ENCODE data around the gene CDC37L1. TPM values are rescaled to one million over a fixed set of nuclear protein-coding genes. Genes with fewer than 3 reads are reported as not detected.

Gene CDC37L1
- total RNA-seq, 3 donors from 2014 or later: 36.4 to 53.4 (median 42.7) TPM

DNA sequence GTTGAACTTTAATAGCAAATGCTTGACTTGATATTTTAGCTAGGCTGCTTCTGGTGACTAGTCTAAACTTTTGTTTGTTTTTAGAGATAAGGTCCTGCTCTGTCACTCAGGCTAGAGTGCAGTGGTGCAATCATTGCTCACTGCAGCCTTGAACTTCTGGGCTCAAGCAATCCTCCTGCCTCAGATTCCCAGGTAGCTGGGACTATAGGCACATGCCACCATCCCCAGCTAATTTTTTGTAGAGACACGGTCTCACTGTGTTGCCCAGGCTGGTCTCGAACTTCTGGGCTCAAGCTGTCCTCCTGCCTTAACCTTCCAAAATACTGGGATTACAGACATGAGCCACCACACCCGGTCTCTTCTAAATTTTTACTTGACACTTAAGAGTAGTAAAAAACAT is 20.7 kb downstream of the CDC37L1 start:
- Histone ChIP-seq H3K9me3 (no peaks in the 10 kb centered on the region), H3K27ac (no peak overlapping the region), H3K4me3 (no peak overlapping the region), H3K4me1 (no peaks in the 10 kb centered on the region), H3K36me3 (peaks cover 3% of the 10 kb centered on the region), H3K27me3 (no peaks in the 10 kb centered on the region)
- DNase-seq (ENCODE audit: low spot score in 2 of 2): no peak
- intact Hi-C loops (cut with DNase I; ENCODE audit: low total_unique reads): no loop called here
- no peak for TF ChIP-seq POLR2AphosphoS5 (IDR thresholded peaks at IDR 0.05)
- TF ChIP-seq, protein P1, sequence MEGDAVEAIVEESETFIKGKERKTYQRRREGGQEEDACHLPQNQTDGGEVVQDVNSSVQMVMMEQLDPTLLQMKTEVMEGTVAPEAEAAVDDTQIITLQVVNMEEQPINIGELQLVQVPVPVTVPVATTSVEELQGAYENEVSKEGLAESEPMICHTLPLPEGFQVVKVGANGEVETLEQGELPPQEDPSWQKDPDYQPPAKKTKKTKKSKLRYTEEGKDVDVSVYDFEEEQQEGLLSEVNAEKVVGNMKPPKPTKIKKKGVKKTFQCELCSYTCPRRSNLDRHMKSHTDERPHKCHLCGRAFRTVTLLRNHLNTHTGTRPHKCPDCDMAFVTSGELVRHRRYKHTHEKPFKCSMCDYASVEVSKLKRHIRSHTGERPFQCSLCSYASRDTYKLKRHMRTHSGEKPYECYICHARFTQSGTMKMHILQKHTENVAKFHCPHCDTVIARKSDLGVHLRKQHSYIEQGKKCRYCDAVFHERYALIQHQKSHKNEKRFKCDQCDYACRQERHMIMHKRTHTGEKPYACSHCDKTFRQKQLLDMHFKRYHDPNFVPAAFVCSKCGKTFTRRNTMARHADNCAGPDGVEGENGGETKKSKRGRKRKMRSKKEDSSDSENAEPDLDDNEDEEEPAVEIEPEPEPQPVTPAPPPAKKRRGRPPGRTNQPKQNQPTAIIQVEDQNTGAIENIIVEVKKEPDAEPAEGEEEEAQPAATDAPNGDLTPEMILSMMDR (IDR thresholded peaks at IDR 0.05): no peak
- TF ChIP-seq POLR2A (IDR thresholded peaks at IDR 0.05): no peak

DNA sequence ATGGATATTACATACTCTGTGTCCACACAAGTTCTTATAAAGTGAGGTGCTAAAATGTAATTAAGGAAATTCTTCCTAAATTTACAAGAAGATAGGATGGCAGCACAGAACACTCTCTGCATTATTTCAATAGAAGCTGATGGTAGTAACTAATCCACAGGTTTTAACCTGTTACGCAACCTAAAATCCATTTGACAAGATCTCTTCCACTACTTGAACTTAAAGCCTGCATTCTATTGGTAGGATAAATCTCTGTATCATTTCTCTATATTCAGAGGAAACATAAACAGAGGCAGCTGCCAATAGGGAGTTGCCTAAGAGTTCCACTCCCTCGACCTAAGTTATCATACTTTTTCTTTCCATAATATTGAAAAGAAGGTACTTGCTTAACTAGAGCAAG is 21.6 kb downstream of the CDC37L1 start:
- no peak overlapping the region for H3K4me3 ChIP-seq
- no peak for DNase-seq (ENCODE audit: low spot score in 2 of 2)
- peaks cover 5% of the 10 kb centered on the region for H3K36me3 ChIP-seq
- H3K27ac ChIP-seq: no peak overlapping the region
- no peaks in the 10 kb centered on the region for H3K27me3 ChIP-seq
- intact Hi-C loops (cut with DNase I; ENCODE audit: low total_unique reads): no loop called here
- H3K4me1 ChIP-seq: no peaks in the 10 kb centered on the region
- TF ChIP-seq POLR2AphosphoS5 (IDR thresholded peaks at IDR 0.05) (no peak), POLR2A (IDR thresholded peaks at IDR 0.05) (no peak)
- TF ChIP-seq, protein P1 (IDR thresholded peaks at IDR 0.05): no peak
- H3K9me3 ChIP-seq: no peaks in the 10 kb centered on the region

DNA sequence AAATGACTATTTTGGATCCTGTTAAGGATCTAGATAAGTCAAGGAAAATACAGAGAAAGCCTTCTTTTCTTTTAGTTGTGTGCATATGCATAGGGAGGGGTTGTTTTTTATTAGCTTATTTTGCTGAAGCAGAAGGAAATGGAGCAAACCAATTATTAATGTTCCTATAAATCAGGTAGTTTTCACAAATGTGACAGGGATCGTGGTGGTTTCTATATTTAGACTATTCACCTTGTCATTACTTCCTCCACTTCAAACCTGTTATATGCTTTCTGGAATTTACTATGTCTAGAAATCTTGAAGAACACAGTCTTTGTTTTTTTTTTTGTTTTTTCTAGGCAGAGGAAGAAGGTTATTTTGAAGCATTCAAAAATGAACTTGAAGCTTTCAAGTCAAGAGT is 22.2 kb downstream of the CDC37L1 start:
- DNase-seq (ENCODE audit: low spot score in 2 of 2): no peak
- Histone ChIP-seq H3K27me3 (no peaks in the 10 kb centered on the region), H3K4me1 (no peaks in the 10 kb centered on the region), H3K36me3 (peaks cover 11% of the 10 kb centered on the region), H3K9me3 (no peaks in the 10 kb centered on the region), H3K27ac (no peak overlapping the region), H3K4me3 (no peak overlapping the region)
- TF ChIP-seq POLR2A (IDR thresholded peaks at IDR 0.05): no peak
- no peak for TF ChIP-seq POLR2AphosphoS5 (IDR thresholded peaks at IDR 0.05)
- TF ChIP-seq, protein P1 (IDR thresholded peaks at IDR 0.05): no peak
- intact Hi-C loops (cut with DNase I; ENCODE audit: low total_unique reads): no loop called here

DNA sequence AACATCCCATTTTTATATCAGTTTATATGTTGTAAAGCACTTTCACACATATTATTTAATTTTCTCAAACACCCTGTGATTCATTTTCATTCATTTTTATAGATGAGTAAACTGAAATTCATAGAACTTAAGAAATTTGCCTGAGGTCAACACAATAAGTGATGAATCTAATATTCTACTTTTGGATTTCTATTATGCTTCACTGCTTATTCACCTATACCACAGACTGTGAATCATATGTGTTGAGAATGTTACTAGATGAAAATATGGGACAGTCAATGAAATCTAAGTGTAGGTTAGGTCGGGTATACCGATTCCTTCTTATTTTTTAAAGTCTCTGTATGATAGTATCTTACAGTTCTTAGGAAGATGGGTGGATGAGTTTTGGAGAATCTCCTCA is 24.8 kb downstream of the CDC37L1 start:
- peaks cover 11% of the 10 kb centered on the region for H3K36me3 ChIP-seq
- intact Hi-C loops (cut with DNase I; ENCODE audit: low total_unique reads): no loop called here
- no peak for DNase-seq (ENCODE audit: low spot score in 2 of 2)
- no peak overlapping the region for H3K4me3 ChIP-seq
- TF ChIP-seq, protein P1 (IDR thresholded peaks at IDR 0.05): no peak
- TF ChIP-seq POLR2A (IDR thresholded peaks at IDR 0.05) (no peak), POLR2AphosphoS5 (IDR thresholded peaks at IDR 0.05) (no peak)
- H3K27me3 ChIP-seq: no peaks in the 10 kb centered on the region
- no peaks in the 10 kb centered on the region for H3K9me3 ChIP-seq
- no peak overlapping the region for H3K27ac ChIP-seq
- no peaks in the 10 kb centered on the region for H3K4me1 ChIP-seq

DNA sequence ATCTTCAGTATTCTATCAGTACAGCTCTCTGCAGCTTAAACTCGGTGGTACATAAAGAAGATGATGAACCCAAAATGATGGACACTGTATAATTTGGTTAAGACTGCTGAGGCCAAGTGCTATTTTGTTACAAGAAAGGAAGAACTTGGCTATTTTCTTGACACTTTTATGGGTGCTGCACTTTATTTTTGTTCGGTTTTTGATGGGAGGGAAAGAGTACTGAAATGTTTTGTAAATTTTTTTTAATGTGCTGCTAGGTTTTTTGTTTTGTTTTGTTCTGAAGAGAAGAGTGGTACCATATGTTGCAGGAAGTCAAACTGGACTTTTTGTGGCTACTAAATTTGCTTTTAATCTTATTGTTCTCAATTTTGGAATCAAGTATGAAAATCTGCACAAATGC is 26.7 kb downstream of the CDC37L1 start:
- Histone ChIP-seq H3K36me3 (peaks cover 11% of the 10 kb centered on the region), H3K4me1 (no peaks in the 10 kb centered on the region), H3K27me3 (no peaks in the 10 kb centered on the region), H3K4me3 (no peak overlapping the region), H3K27ac (no peak overlapping the region), H3K9me3 (no peaks in the 10 kb centered on the region)
- TF ChIP-seq, protein P1 (IDR thresholded peaks at IDR 0.05): no peak
- TF ChIP-seq POLR2A (IDR thresholded peaks at IDR 0.05) (no peak), POLR2AphosphoS5 (IDR thresholded peaks at IDR 0.05) (no peak)
- intact Hi-C loops (cut with DNase I; ENCODE audit: low total_unique reads): no loop called here
- DNase-seq (ENCODE audit: low spot score in 2 of 2): no peak
